Cardiac muscle cell (in vitro differentiated cells and primary cell): Measurements from ENCODE around the gene NUDT6. TPM values are rescaled to one million over a fixed set of nuclear protein-coding genes. Genes with fewer than 3 reads are reported as not detected.

Experiments used
- polyA plus RNA-seq: library from polyadenylated mRNA; unstranded; fragments of >200 nt; fragmentation: Nextera tagmentation; extraction: Ambion mirVana; gene quantifications from 2 replicates; pipeline ENCODE4 v1.2.1, GENCODE V29; 2016
- total RNA-seq: library from RNA; depleted of rRNA; stranded (reverse); fragments of >200 nt; gene quantifications from 2 replicates; pipeline ENCODE4 v1.2.3, GENCODE V29; 2016

NUDT6 gene
- total and polyA plus RNA-seq, 2 experiments from 2014 or later: 26.3 to 32.3 TPM

Other genes with a start within 250 kb of the NUDT6 start
- gene BBS12, start 189.9 kb downstream of the NUDT6 start, total RNA-seq: 3.2 and 4.9 TPM in 2 replicates
- gene BBS12, start 189.9 kb downstream of the NUDT6 start, polyA plus RNA-seq: 7.4 and 9.9 TPM in 2 replicates
- gene FGF2, start 95.8 kb downstream of the NUDT6 start, total RNA-seq: 2.1 and 3.2 TPM in 2 replicates
- gene FGF2, start 95.8 kb downstream of the NUDT6 start, polyA plus RNA-seq: 3.0 and 3.4 TPM in 2 replicates